Glutamatergic neuron (in vitro differentiated cells): ENCODE results near the gene RAPGEF5. TPM values are rescaled to one million over a fixed set of nuclear protein-coding genes. Genes with fewer than 3 reads are reported as not detected.

Experiments
- DNase-seq: peaks from one replicate; pipeline ENCODE4 v3.0.0; 2022
- H3K27ac Mint-ChIP-seq: one replicate; pipeline ENCODE4 v1.8.0; 2020; ENCODE audit warnings: mild to moderate bottlenecking, mixed read lengths, inconsistent platforms; ENCODE audit not compliant: unreplicated experiment
- H3K27me3 Mint-ChIP-seq: one replicate; pipeline ENCODE4 v1.8.0; 2020; ENCODE audit warnings: mild to moderate bottlenecking, moderate library complexity, mixed read lengths, inconsistent platforms; ENCODE audit not compliant: unreplicated experiment
- H3K36me3 Mint-ChIP-seq: one replicate; pipeline ENCODE4 v1.8.0; 2020; ENCODE audit warnings: mild to moderate bottlenecking, mixed read lengths, inconsistent platforms; ENCODE audit not compliant: unreplicated experiment
- H3K4me1 Mint-ChIP-seq: one replicate; pipeline ENCODE4 v1.8.0; 2020; ENCODE audit warnings: mild to moderate bottlenecking, low read depth, mixed read lengths, inconsistent platforms; ENCODE audit not compliant: unreplicated experiment
- H3K4me3 Mint-ChIP-seq: one replicate; pipeline ENCODE4 v1.8.0; 2020; ENCODE audit warnings: mild to moderate bottlenecking, mixed read lengths, inconsistent platforms; ENCODE audit not compliant: unreplicated experiment
- H3K9me3 Mint-ChIP-seq: one replicate; pipeline ENCODE4 v1.8.0; 2020; ENCODE audit warnings: mild to moderate bottlenecking, moderate library complexity, mixed read lengths, inconsistent platforms; ENCODE audit not compliant: unreplicated experiment
- CTCF ChIP-seq: fragments of 200-600 bp; sonication (generic); IDR thresholded peaks from one replicate; pipeline ENCODE4 v1.5.0; 2021; ENCODE audit not compliant: partially characterized antibody, unreplicated experiment
- total RNA-seq: library from RNA; stranded (reverse); fragmentation: NEBNext Ultra II Directional; extraction: Animal tissue kit (Norgen Biotek cat#: 25700); gene quantifications from one replicate; pipeline ENCODE4 v1.2.1, GENCODE V29; 2021; ENCODE audit not compliant: unreplicated experiment

The RAPGEF5 gene
- total RNA-seq, 1 donor from 2014 or later, result 169 TPM

GRCh38 chr7:22216832-22217475 lies 140.0 kb downstream of the RAPGEF5 start:
- TF ChIP-seq CTCF, result no peak
- no peak overlapping the region for H3K4me3 Mint-ChIP-seq
- no peaks in the 10 kb centered on the region for H3K9me3 Mint-ChIP-seq
- H3K27ac Mint-ChIP-seq, result no peak overlapping the region
- H3K4me1 Mint-ChIP-seq, result peaks cover 23% of the 10 kb centered on the region
- H3K36me3 Mint-ChIP-seq, result peaks cover 5% of the 10 kb centered on the region
- H3K27me3 Mint-ChIP-seq, result no peaks in the 10 kb centered on the region
- DNase-seq, result no peak

GRCh38 chr7:22216309-22216708 lies 140.6 kb downstream of the RAPGEF5 start:
- H3K4me1 Mint-ChIP-seq, result peaks cover 26% of the 10 kb centered on the region
- no peak overlapping the region for H3K4me3 Mint-ChIP-seq

GRCh38 chr7:22214000-22214399 lies 143.0 kb downstream of the RAPGEF5 start:
- H3K36me3 Mint-ChIP-seq, result no peaks in the 10 kb centered on the region
- TF ChIP-seq CTCF, result no peak
- H3K27ac Mint-ChIP-seq, result no peak overlapping the region
- DNase-seq, result no peak
- H3K4me3 Mint-ChIP-seq, result no peak overlapping the region
- no peaks in the 10 kb centered on the region for H3K27me3 Mint-ChIP-seq
- H3K9me3 Mint-ChIP-seq, result no peaks in the 10 kb centered on the region
- peaks cover 28% of the 10 kb centered on the region for H3K4me1 Mint-ChIP-seq

More at GRCh38 chr7:22216309-22216708, 140.6 kb downstream of the RAPGEF5 start:
- DNase-seq, result no peak
- H3K27ac Mint-ChIP-seq, result no peak overlapping the region
- no peak for TF ChIP-seq CTCF
- no peaks in the 10 kb centered on the region for H3K9me3 Mint-ChIP-seq
- peaks cover under 1% of the 10 kb centered on the region for H3K36me3 Mint-ChIP-seq
- no peaks in the 10 kb centered on the region for H3K27me3 Mint-ChIP-seq

- no peak for TF ChIP-seq CTCF
- no peak for DNase-seq
- Mint-ChIP-seq H3K4me3 (peak overlapping the region; percentile 26), H3K9me3 (no peaks in the 10 kb centered on the region), H3K27me3 (no peaks in the 10 kb centered on the region), H3K4me1 (peaks cover 28% of the 10 kb centered on the region), H3K36me3 (no peaks in the 10 kb centered on the region), H3K27ac (peak overlapping the region; percentile 49)
Measured at GRCh38 chr7:22213081-22213480, 143.9 kb downstream of the RAPGEF5 start.

- no peak for DNase-seq
- H3K9me3 Mint-ChIP-seq, result no peaks in the 10 kb centered on the region
- H3K4me1 Mint-ChIP-seq, result peaks cover 28% of the 10 kb centered on the region
- H3K27me3 Mint-ChIP-seq, result no peaks in the 10 kb centered on the region
- no peak for TF ChIP-seq CTCF
- no peak overlapping the region for H3K4me3 Mint-ChIP-seq
- H3K27ac Mint-ChIP-seq, result no peak overlapping the region
- H3K36me3 Mint-ChIP-seq, result no peaks in the 10 kb centered on the region
Measured at GRCh38 chr7:22210967-22211366, 146.0 kb downstream of the RAPGEF5 start.
